Large intestine (tissue), 3 donors: ENCODE results near the gene MAB21L3. TPM values are rescaled to one million over a fixed set of nuclear protein-coding genes. Genes with fewer than 3 reads are reported as not detected.

Source experiments
- DNase-seq, 2 donors: peaks; one replicate each; pipeline versions ENCODE4 v3.0.0 to v3.0.0-alpha.2; 2013
- H3K27ac ChIP-seq: one replicate; pipeline ENCODE4 v1.5.1; 2013; ENCODE audit warnings: low read length
- H3K27me3 ChIP-seq: 2 replicates; pipeline ENCODE4 v1.6.1; 2013; ENCODE audit warnings: low read length; ENCODE audit not compliant: control insufficient read depth, insufficient read depth
- H3K36me3 ChIP-seq: 2 replicates; pipeline ENCODE4 v1.6.1; 2013; ENCODE audit warnings: low read length; ENCODE audit not compliant: control insufficient read depth, insufficient read depth
- H3K4me1 ChIP-seq: one replicate; pipeline ENCODE4 v1.6.1; 2013; ENCODE audit warnings: low read length; ENCODE audit not compliant: control insufficient read depth, insufficient read depth
- H3K4me3 ChIP-seq: one replicate; pipeline ENCODE4 v1.5.1; 2013; ENCODE audit warnings: low read length
- H3K9me3 ChIP-seq: one replicate; pipeline ENCODE4 v1.6.1; 2013; ENCODE audit warnings: mild to moderate bottlenecking, low read depth, low read length, moderate library complexity; ENCODE audit not compliant: control insufficient read depth
- WGBS: methylation state at CpG from one replicate; pipeline ENCODE4 v1.1.5; 2013; ENCODE audit warnings: low lambda C conversion rate; ENCODE audit not compliant: insufficient coverage; 5-methylcytosine and 5-hydroxymethylcytosine counted together
- polyA plus RNA-seq: library from polyadenylated mRNA; unstranded; fragments of 120-200 nt; gene quantifications from one replicate; pipeline ENCODE4 v1.2.1, GENCODE V29; 2013

Gene MAB21L3
- polyA plus RNA-seq, 1 donor = 0.55 TPM

- no peak overlapping the region for H3K27ac ChIP-seq
- 50% methylated on average over 1 of the region's 5 CpGs for WGBS
- DNase-seq = no peak
These were observed 14.6 kb downstream of the MAB21L3 start for GRCh38 chr1:116125758-116126157.

GRCh38 chr1:116126281-116126680 is 15.1 kb downstream of the MAB21L3 start:
- Histone ChIP-seq H3K4me1 (peaks cover 13% of the 10 kb centered on the region), H3K9me3 (no peaks in the 10 kb centered on the region), H3K27me3 (no peaks in the 10 kb centered on the region), H3K4me3 (no peak overlapping the region), H3K36me3 (no peaks in the 10 kb centered on the region), H3K27ac (no peak overlapping the region)
- no peak for DNase-seq
- WGBS = no CpG with 5 or more reads among the region's 4 CpGs

More at GRCh38 chr1:116125758-116126157, 14.6 kb downstream of the MAB21L3 start:
- no peaks in the 10 kb centered on the region for H3K27me3 ChIP-seq
- no peak overlapping the region for H3K4me3 ChIP-seq
- H3K36me3 ChIP-seq = no peaks in the 10 kb centered on the region
- H3K9me3 ChIP-seq = no peaks in the 10 kb centered on the region
- peaks cover 13% of the 10 kb centered on the region for H3K4me1 ChIP-seq

- H3K4me3 ChIP-seq = no peak overlapping the region
- no CpG with 5 or more reads among the region's 13 CpGs for WGBS
- DNase-seq = no peak
- H3K36me3 ChIP-seq = no peaks in the 10 kb centered on the region
- H3K27me3 ChIP-seq = no peaks in the 10 kb centered on the region
- H3K9me3 ChIP-seq = no peaks in the 10 kb centered on the region
- H3K4me1 ChIP-seq = peaks cover 13% of the 10 kb centered on the region
- H3K27ac ChIP-seq = no peak overlapping the region
These were observed 16.1 kb downstream of the MAB21L3 start for GRCh38 chr1:116127123-116127847.

- no peaks in the 10 kb centered on the region for H3K36me3 ChIP-seq
- no peak for DNase-seq
- no peak overlapping the region for H3K4me3 ChIP-seq
- no peaks in the 10 kb centered on the region for H3K27me3 ChIP-seq
- H3K4me1 ChIP-seq = peaks cover 10% of the 10 kb centered on the region
- WGBS = no CpG with 5 or more reads among the region's 7 CpGs
- no peaks in the 10 kb centered on the region for H3K9me3 ChIP-seq
- no peak overlapping the region for H3K27ac ChIP-seq
These were observed 16.8 kb downstream of the MAB21L3 start for GRCh38 chr1:116127848-116128540.

GRCh38 chr1:116128664-116129063 is 17.5 kb downstream of the MAB21L3 start:
- DNase-seq = no peak
- no peaks in the 10 kb centered on the region for H3K36me3 ChIP-seq
- H3K4me1 ChIP-seq = peaks cover 3% of the 10 kb centered on the region
- no CpG with 5 or more reads among the region's 3 CpGs for WGBS
- no peaks in the 10 kb centered on the region for H3K9me3 ChIP-seq
- no peak overlapping the region for H3K27ac ChIP-seq
- no peaks in the 10 kb centered on the region for H3K27me3 ChIP-seq
- H3K4me3 ChIP-seq = no peak overlapping the region

- no peaks in the 10 kb centered on the region for H3K27me3 ChIP-seq
- H3K4me1 ChIP-seq = no peaks in the 10 kb centered on the region
- no peak overlapping the region for H3K27ac ChIP-seq
- 92% methylated on average over 2 of the region's 6 CpGs for WGBS
- no peak for DNase-seq
- H3K9me3 ChIP-seq = no peaks in the 10 kb centered on the region
- H3K36me3 ChIP-seq = no peaks in the 10 kb centered on the region
- no peak overlapping the region for H3K4me3 ChIP-seq
These were observed 18.3 kb downstream of the MAB21L3 start for GRCh38 chr1:116129537-116129936.

GRCh38 chr1:116130356-116130755 is 19.2 kb downstream of the MAB21L3 start:
- Histone ChIP-seq H3K4me3 (no peak overlapping the region), H3K4me1 (no peaks in the 10 kb centered on the region), H3K36me3 (no peaks in the 10 kb centered on the region), H3K9me3 (no peaks in the 10 kb centered on the region), H3K27me3 (no peaks in the 10 kb centered on the region), H3K27ac (no peak overlapping the region)
- DNase-seq = no peak

GRCh38 chr1:116131170-116131569 is 20.0 kb downstream of the MAB21L3 start:
- no peaks in the 10 kb centered on the region for H3K27me3 ChIP-seq
- H3K9me3 ChIP-seq = no peaks in the 10 kb centered on the region
- H3K27ac ChIP-seq = no peak overlapping the region
- WGBS = 90% methylated on average over 4 of the region's 4 CpGs
- H3K36me3 ChIP-seq = no peaks in the 10 kb centered on the region
- no peak for DNase-seq
- no peak overlapping the region for H3K4me3 ChIP-seq
- H3K4me1 ChIP-seq = no peaks in the 10 kb centered on the region

GRCh38 chr1:116131866-116132605 is 20.8 kb downstream of the MAB21L3 start:
- H3K9me3 ChIP-seq = no peaks in the 10 kb centered on the region
- H3K27ac ChIP-seq = no peak overlapping the region
- no peak for DNase-seq
- no peak overlapping the region for H3K4me3 ChIP-seq
- no peaks in the 10 kb centered on the region for H3K27me3 ChIP-seq
- H3K36me3 ChIP-seq = no peaks in the 10 kb centered on the region
- WGBS = 50% methylated on average over 2 of the region's 9 CpGs
- no peaks in the 10 kb centered on the region for H3K4me1 ChIP-seq

GRCh38 chr1:116133696-116134475 is 22.7 kb downstream of the MAB21L3 start:
- peak in 1 of 2 donors; percentile 72 for DNase-seq
- Histone ChIP-seq H3K4me1 (no peaks in the 10 kb centered on the region), H3K27ac (no peak overlapping the region), H3K36me3 (no peaks in the 10 kb centered on the region), H3K9me3 (no peaks in the 10 kb centered on the region), H3K4me3 (no peak overlapping the region), H3K27me3 (no peaks in the 10 kb centered on the region)
- no CpG with 5 or more reads among the region's 8 CpGs for WGBS
